Prostate gland (tissue), 1 donor: Measurements from ENCODE around the gene AMOTL1.

Source experiments
- POLR2A ChIP-seq: fragments of 450-650 bp; IDR thresholded peaks from one replicate; pipeline ENCODE4 v1.6.1; 2016; ENCODE audit warnings: antibody characterized with exemption, mild to moderate bottlenecking
- POLR2AphosphoS5 ChIP-seq: sonication (generic); formaldehyde crosslinking; IDR thresholded peaks from one replicate; pipeline ENCODE4 v1.6.1; 2017; ENCODE audit warnings: antibody characterized with exemption

DNA sequence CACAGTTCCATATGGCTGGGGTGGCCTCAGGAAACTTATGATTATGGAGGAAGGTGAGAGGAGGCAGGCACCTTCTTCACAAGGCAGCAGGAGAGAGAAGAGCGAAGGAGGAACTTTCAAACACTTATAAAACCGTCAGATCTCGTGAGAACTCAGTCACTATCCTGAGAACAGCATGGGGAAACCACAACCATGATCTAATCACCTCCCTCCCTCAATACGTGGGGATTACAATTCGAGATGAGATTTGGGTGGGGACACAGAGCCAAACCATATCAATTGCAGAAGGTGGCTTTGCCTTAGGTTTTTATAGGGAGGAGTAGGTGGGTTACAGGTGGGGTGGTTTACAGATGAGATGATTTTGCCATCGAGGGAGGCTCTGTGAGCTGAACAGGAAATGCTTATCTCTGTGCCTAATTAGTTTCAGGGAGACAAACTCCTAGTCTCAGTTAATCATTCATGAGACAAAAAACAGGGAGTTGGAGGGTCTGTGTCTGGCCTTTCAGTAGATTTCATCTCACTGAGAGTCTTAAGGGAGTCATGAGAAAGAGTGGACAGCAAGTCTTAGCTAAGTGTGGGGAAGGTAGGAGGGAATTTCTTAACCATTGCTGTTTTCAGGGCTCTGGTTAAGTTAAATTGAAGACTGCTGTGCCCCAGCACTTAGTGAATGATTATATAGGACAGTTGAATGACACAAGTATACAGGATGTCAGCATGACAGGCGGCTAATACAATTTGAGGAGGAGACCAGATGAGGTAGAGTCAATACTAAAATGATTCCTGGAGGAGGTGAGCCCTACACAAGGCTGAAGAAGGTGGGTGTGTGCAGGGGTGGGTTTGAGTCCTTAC lies 157.5 kb downstream of the AMOTL1 start:
- TF ChIP-seq POLR2A (no peak), POLR2AphosphoS5 (no peak)
